HEK293 (cell line): ENCODE measurements around the gene RPL22.
A peak's percentile ranks its signal among the peaks of the same experiment; 100 is the strongest.

ENCODE experiments used
- CTCF ChIA-PET: fragments of 350-600 bp; formaldehyde crosslinking; extraction: SDS; loops from one replicate; lab custom pipeline; 2021; ENCODE audit warnings: antibody characterized with exemption; lab: Yijun Ruan, JAX
- POLR2A ChIA-PET: fragments of 300-600 bp; formaldehyde crosslinking; extraction: SDS; loops from one replicate; lab custom pipeline; 2020; ENCODE audit warnings: antibody characterized with exemption, inconsistent platforms; lab: Yijun Ruan, JAX
- H3K27ac ChIP-seq: fragments of 200-500 bp; sonication (Bioruptor generic); 2 replicates; pipeline ENCODE4 v1.5.1; 2014; ENCODE audit warnings: low read depth, low read length, control low read depth, inconsistent platforms; ENCODE audit errors: extremely low read depth
- H3K36me3 ChIP-seq, 2 experiments: fragments of 200-500 bp in 1 of 2; sonication (Bioruptor generic) in 1 of 2; 1 replicate in 1 of 2; 2 replicates in 1 of 2; pipeline ENCODE4 v1.5.1; 2014 to 2017; ENCODE audit warnings: inconsistent platforms in 2 of 2, low read length in 2 of 2; ENCODE audit not compliant: control insufficient read depth in 2 of 2, insufficient read depth in 1 of 2
- H3K4me1 ChIP-seq: fragments of 200-500 bp; sonication (Bioruptor generic); 2 replicates; pipeline ENCODE4 v1.5.1; 2014; ENCODE audit warnings: mild to moderate bottlenecking, low read length, inconsistent platforms; ENCODE audit not compliant: control insufficient read depth, insufficient read depth
- H3K4me3 ChIP-seq: 2 replicates; pipeline ENCODE4 v1.5.1; 2011; ENCODE audit warnings: low read depth, mild to moderate bottlenecking, control low read depth, low read length, moderate library complexity
- H3K9me3 ChIP-seq: fragments of 200-500 bp; sonication (Bioruptor generic); 2 replicates; pipeline ENCODE4 v1.5.1; 2014; ENCODE audit warnings: low read depth, low read length, inconsistent platforms; ENCODE audit not compliant: control insufficient read depth, insufficient read depth
- FEZF1 ChIP-seq: fragments of 450-650 bp; formaldehyde crosslinking; IDR thresholded peaks from 2 replicates; pipeline ENCODE4 v1.5.1; 2016; ENCODE audit warnings: missing biosample characterization, missing genetic modification characterization
- GLI2 ChIP-seq: fragments of 450-650 bp; formaldehyde crosslinking; IDR thresholded peaks from 2 replicates; pipeline ENCODE4; 2017; ENCODE audit warnings: missing biosample characterization, missing genetic modification characterization, low read depth, borderline replicate concordance
- GLIS1 ChIP-seq: fragments of 450-650 bp; formaldehyde crosslinking; IDR thresholded peaks from 2 replicates; pipeline ENCODE4 v1.5.1; 2016; ENCODE audit warnings: missing biosample characterization, missing genetic modification characterization
- INSM2 ChIP-seq: fragments of 450-650 bp; formaldehyde crosslinking; IDR thresholded peaks from 2 replicates; pipeline ENCODE4 v1.5.1; 2016; ENCODE audit warnings: missing biosample characterization, missing genetic modification characterization
- KLF1 ChIP-seq: fragments of 450-650 bp; formaldehyde crosslinking; IDR thresholded peaks from 2 replicates; pipeline ENCODE4 v1.5.1; 2016; ENCODE audit warnings: missing biosample characterization, missing genetic modification characterization
- KLF10 ChIP-seq: fragments of 450-650 bp; IDR thresholded peaks from 2 replicates; pipeline ENCODE4 v1.5.1; 2018; ENCODE audit warnings: missing biosample characterization, mild to moderate bottlenecking, missing genetic modification characterization
- KLF16 ChIP-seq: fragments of 450-650 bp; formaldehyde crosslinking; IDR thresholded peaks from 2 replicates; pipeline ENCODE4 v1.5.1; 2017; ENCODE audit warnings: missing biosample characterization, missing genetic modification characterization
- KLF7 ChIP-seq: fragments of 450-650 bp; formaldehyde crosslinking; IDR thresholded peaks from 2 replicates; pipeline ENCODE4 v1.5.1; 2016; ENCODE audit warnings: missing biosample characterization, missing genetic modification characterization, borderline replicate concordance
- KLF8 ChIP-seq: fragments of 450-650 bp; formaldehyde crosslinking; IDR thresholded peaks from 2 replicates; pipeline ENCODE4 v1.5.1; 2016; ENCODE audit warnings: missing biosample characterization, missing genetic modification characterization
- KLF9 ChIP-seq: fragments of 450-650 bp; formaldehyde crosslinking; IDR thresholded peaks from 2 replicates; pipeline ENCODE4 v1.5.1; 2016; ENCODE audit warnings: missing biosample characterization, missing genetic modification characterization, low read depth
- MYNN ChIP-seq: fragments of 450-650 bp; formaldehyde crosslinking; IDR thresholded peaks from 2 replicates; pipeline ENCODE4 v1.5.1; 2016; ENCODE audit warnings: missing biosample characterization, missing genetic modification characterization, borderline replicate concordance
- OSR2 ChIP-seq: fragments of 450-650 bp; formaldehyde crosslinking; IDR thresholded peaks from 2 replicates; pipeline ENCODE4 v1.5.1; 2016; ENCODE audit warnings: missing biosample characterization, missing genetic modification characterization
- TRIM28 ChIP-seq: IDR thresholded peaks from 2 replicates; pipeline ENCODE4 v1.6.1; 2011; ENCODE audit warnings: low read length, control low read depth, borderline replicate concordance
- ZBTB1 ChIP-seq: fragments of 450-650 bp; formaldehyde crosslinking; IDR thresholded peaks from 2 replicates; pipeline ENCODE4 v1.5.1; 2016; ENCODE audit warnings: missing biosample characterization, missing genetic modification characterization
- ZBTB17 ChIP-seq: fragments of 450-650 bp; formaldehyde crosslinking; IDR thresholded peaks from 2 replicates; pipeline ENCODE4 v1.5.1; 2016; ENCODE audit warnings: missing biosample characterization, missing genetic modification characterization
- ZNF175 ChIP-seq: fragments of 450-650 bp; formaldehyde crosslinking; IDR thresholded peaks from 2 replicates; pipeline ENCODE4 v1.5.1; 2016; ENCODE audit warnings: missing biosample characterization, missing genetic modification characterization
- ZNF184 ChIP-seq: fragments of 450-650 bp; IDR thresholded peaks from 2 replicates; pipeline ENCODE4 v1.5.1; 2018; ENCODE audit warnings: missing biosample characterization, mild to moderate bottlenecking, missing genetic modification characterization
- ZNF23 ChIP-seq: fragments of 450-650 bp; formaldehyde crosslinking; IDR thresholded peaks from 2 replicates; pipeline ENCODE4 v1.5.1; 2016; ENCODE audit warnings: missing biosample characterization, missing genetic modification characterization, borderline replicate concordance
- ZNF311 ChIP-seq: fragments of 450-650 bp; formaldehyde crosslinking; IDR thresholded peaks from 2 replicates; pipeline ENCODE4 v1.5.1; 2017; ENCODE audit warnings: missing biosample characterization, missing genetic modification characterization, borderline replicate concordance
- ZNF501 ChIP-seq: fragments of 450-650 bp; formaldehyde crosslinking; IDR thresholded peaks from 2 replicates; pipeline ENCODE4 v1.5.1; 2016; ENCODE audit warnings: missing biosample characterization, missing genetic modification characterization
- ZNF514 ChIP-seq: fragments of 450-650 bp; formaldehyde crosslinking; IDR thresholded peaks from 2 replicates; pipeline ENCODE4 v1.5.1; 2016; ENCODE audit warnings: missing biosample characterization, missing genetic modification characterization
- ZNF645 ChIP-seq: fragments of 450-650 bp; formaldehyde crosslinking; IDR thresholded peaks from 2 replicates; pipeline ENCODE4; 2016; ENCODE audit warnings: missing biosample characterization, missing genetic modification characterization
- ZNF677 ChIP-seq: fragments of 450-650 bp; IDR thresholded peaks from 2 replicates; pipeline ENCODE4 v1.5.0; 2018; ENCODE audit warnings: missing biosample characterization, mild to moderate bottlenecking, missing genetic modification characterization, moderate library complexity
- ZNF692 ChIP-seq: fragments of 450-650 bp; formaldehyde crosslinking; IDR thresholded peaks from 2 replicates; pipeline ENCODE4 v1.5.1; 2016; ENCODE audit warnings: missing biosample characterization, missing genetic modification characterization
- ZNF791 ChIP-seq: fragments of 450-650 bp; formaldehyde crosslinking; IDR thresholded peaks from 2 replicates; pipeline ENCODE4 v1.5.1; 2016; ENCODE audit warnings: missing biosample characterization, missing genetic modification characterization
- ZNF830 ChIP-seq: fragments of 450-650 bp; IDR thresholded peaks from 2 replicates; pipeline ENCODE4 v1.5.0; 2018; ENCODE audit warnings: missing biosample characterization, missing genetic modification characterization, low read depth, mild to moderate bottlenecking, moderate library complexity
- ZSCAN16 ChIP-seq: fragments of 450-650 bp; formaldehyde crosslinking; IDR thresholded peaks from 2 replicates; pipeline ENCODE4 v1.5.1; 2016; ENCODE audit warnings: missing biosample characterization, missing genetic modification characterization
- ZSCAN18 ChIP-seq: fragments of 450-650 bp; formaldehyde crosslinking; IDR thresholded peaks from 2 replicates; pipeline ENCODE4 v1.5.1; 2016; ENCODE audit warnings: missing biosample characterization, missing genetic modification characterization
- TF ChIP-seq, protein P1 (sequence below): fragments of 450-650 bp; formaldehyde crosslinking; IDR thresholded peaks from 2 replicates; pipeline ENCODE4 v1.5.1; 2016; ENCODE audit warnings: missing biosample characterization, missing genetic modification characterization
- TF ChIP-seq, protein P2 (sequence below): fragments of 450-650 bp; formaldehyde crosslinking; IDR thresholded peaks from 2 replicates; pipeline ENCODE4 v1.5.1; 2016; ENCODE audit warnings: missing biosample characterization, missing genetic modification characterization

Gene RPL22

GRCh38 chr1:6181347-6181770 lies 18.0 kb downstream of the RPL22 start:
- ChIA-PET POLR2A (no interaction called here), CTCF (no interaction called here)
- H3K4me3 ChIP-seq = no peak overlapping the region
- no peaks in the 10 kb centered on the region for H3K4me1 ChIP-seq
- no peak overlapping the region for H3K27ac ChIP-seq
- peaks cover 0 to 21% of the 10 kb centered on the region in 2 experiments; a peak in 1 of 3 replicates for H3K36me3 ChIP-seq
- H3K9me3 ChIP-seq = no peaks in the 10 kb centered on the region
- TF ChIP-seq KLF9 (tag by site-specific recombination) = peak; percentile 71
- TF ChIP-seq ZNF501 (tag by site-specific recombination) = no peak
- TF ChIP-seq ZNF830 (tag by site-specific recombination) = no peak
- no peak for TF ChIP-seq ZNF184 (tag by site-specific recombination)
- TF ChIP-seq ZNF514 (tag by site-specific recombination) = no peak
- no peak for TF ChIP-seq FEZF1 (tag by site-specific recombination)
- TF ChIP-seq, protein P1, sequence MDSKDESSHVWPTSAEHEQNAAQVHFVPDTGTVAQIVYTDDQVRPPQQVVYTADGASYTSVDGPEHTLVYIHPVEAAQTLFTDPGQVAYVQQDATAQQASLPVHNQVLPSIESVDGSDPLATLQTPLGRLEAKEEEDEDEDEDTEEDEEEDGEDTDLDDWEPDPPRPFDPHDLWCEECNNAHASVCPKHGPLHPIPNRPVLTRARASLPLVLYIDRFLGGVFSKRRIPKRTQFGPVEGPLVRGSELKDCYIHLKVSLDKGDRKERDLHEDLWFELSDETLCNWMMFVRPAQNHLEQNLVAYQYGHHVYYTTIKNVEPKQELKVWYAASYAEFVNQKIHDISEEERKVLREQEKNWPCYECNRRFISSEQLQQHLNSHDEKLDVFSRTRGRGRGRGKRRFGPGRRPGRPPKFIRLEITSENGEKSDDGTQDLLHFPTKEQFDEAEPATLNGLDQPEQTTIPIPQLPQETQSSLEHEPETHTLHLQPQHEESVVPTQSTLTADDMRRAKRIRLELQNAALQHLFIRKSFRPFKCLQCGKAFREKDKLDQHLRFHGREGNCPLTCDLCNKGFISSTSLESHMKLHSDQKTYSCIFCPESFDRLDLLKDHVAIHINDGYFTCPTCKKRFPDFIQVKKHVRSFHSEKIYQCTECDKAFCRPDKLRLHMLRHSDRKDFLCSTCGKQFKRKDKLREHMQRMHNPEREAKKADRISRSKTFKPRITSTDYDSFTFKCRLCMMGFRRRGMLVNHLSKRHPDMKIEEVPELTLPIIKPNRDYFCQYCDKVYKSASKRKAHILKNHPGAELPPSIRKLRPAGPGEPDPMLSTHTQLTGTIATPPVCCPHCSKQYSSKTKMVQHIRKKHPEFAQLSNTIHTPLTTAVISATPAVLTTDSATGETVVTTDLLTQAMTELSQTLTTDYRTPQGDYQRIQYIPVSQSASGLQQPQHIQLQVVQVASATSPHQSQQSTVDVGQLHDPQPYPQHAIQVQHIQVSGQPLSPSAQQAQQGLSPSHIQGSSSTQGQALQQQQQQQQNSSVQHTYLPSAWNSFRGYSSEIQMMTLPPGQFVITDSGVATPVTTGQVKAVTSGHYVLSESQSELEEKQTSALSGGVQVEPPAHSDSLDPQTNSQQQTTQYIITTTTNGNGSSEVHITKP (tag by site-specific recombination) = peak; percentile 24; the same call in 1 of the 2 replicates
- TF ChIP-seq ZNF645 (tag by site-specific recombination) = no peak
- TF ChIP-seq, protein P2, sequence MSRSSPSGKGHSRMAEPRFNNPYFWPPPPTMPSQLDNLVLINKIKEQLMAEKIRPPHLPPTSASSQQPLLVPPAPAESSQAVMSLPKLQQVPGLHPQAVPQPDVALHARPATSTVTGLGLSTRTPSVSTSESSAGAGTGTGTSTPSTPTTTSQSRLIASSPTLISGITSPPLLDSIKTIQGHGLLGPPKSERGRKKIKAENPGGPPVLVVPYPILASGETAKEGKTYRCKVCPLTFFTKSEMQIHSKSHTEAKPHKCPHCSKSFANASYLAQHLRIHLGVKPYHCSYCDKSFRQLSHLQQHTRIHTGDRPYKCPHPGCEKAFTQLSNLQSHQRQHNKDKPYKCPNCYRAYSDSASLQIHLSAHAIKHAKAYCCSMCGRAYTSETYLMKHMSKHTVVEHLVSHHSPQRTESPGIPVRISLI (tag by site-specific recombination) = no peak
- TF ChIP-seq OSR2 (tag by site-specific recombination) = no peak
- no peak for TF ChIP-seq KLF16 (tag by site-specific recombination)
- TF ChIP-seq MYNN = no peak
- TF ChIP-seq KLF8 (tag by site-specific recombination) = no peak
- TF ChIP-seq ZNF692 (tag by site-specific recombination) = no peak
- TF ChIP-seq KLF10 (tag by site-specific recombination) = no peak; the same call in 1 of the 2 replicates
- no peak for TF ChIP-seq ZNF791 (tag by site-specific recombination)
- TF ChIP-seq ZNF677 (tag by site-specific recombination) = no peak
- no peak for TF ChIP-seq TRIM28
- no peak for TF ChIP-seq ZSCAN16
- peak; percentile 58 for TF ChIP-seq ZBTB17 (tag by site-specific recombination)
- TF ChIP-seq ZNF175 (tag by site-specific recombination) = no peak
- no peak for TF ChIP-seq ZNF311
- no peak for TF ChIP-seq ZSCAN18 (tag by site-specific recombination)
- TF ChIP-seq KLF1 (tag by site-specific recombination) = no peak
- peak; percentile 48 for TF ChIP-seq GLIS1 (tag by site-specific recombination)
- no peak for TF ChIP-seq GLI2
- no peak for TF ChIP-seq ZNF23 (tag by site-specific recombination)
- no peak for TF ChIP-seq ZBTB1
- no peak for TF ChIP-seq KLF7 (tag by site-specific recombination)
- TF ChIP-seq INSM2 = no peak
